Activated naive CD4-positive, alpha-beta T cell treated with anti-CD3 and anti-CD28 coated beads, Interleukin-2, amount 50 U/mL, for 24 hours (primary cell): Measurements from ENCODE around the gene JAZF1.

Source experiments
- H3K27ac Mint-ChIP-seq: one replicate; pipeline ENCODE4 v1.8.0; 2021; ENCODE audit warnings: mild to moderate bottlenecking, mixed read lengths
- H3K27me3 Mint-ChIP-seq: one replicate; pipeline ENCODE4 v1.8.0; 2021; ENCODE audit warnings: mixed read lengths
- H3K36me3 Mint-ChIP-seq: one replicate; pipeline ENCODE4 v1.8.0; 2021; ENCODE audit warnings: mixed read lengths
- H3K4me1 Mint-ChIP-seq: one replicate; pipeline ENCODE4 v1.8.0; 2021; ENCODE audit warnings: mixed read lengths
- H3K4me3 Mint-ChIP-seq: one replicate; pipeline ENCODE4 v1.8.0; 2021; ENCODE audit warnings: mild to moderate bottlenecking, mixed read lengths
- H3K9me3 Mint-ChIP-seq: one replicate; pipeline ENCODE4 v1.8.0; 2021; ENCODE audit warnings: mixed read lengths

Gene JAZF1

DNA sequence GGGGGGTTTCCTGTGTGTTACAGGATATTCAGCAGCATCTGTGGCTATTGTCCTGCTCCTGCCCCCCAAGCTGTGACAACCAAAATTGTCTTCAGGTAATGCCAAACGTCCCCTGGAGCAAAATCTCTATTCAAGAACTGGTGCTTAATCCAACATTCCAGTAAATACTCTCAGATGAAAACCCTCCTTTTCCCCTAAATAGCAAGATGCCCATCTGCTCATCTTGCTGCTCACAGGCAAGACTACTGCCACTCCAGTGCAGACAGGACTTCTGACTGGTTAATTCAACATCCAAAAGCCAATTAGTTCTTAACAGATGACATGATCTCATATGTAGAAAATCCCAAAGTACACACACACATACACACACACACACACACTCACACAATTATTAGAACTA, 20.5 kb upstream of the JAZF1 start:
- peaks cover under 1% of the 10 kb centered on the region for H3K4me1 Mint-ChIP-seq

DNA sequence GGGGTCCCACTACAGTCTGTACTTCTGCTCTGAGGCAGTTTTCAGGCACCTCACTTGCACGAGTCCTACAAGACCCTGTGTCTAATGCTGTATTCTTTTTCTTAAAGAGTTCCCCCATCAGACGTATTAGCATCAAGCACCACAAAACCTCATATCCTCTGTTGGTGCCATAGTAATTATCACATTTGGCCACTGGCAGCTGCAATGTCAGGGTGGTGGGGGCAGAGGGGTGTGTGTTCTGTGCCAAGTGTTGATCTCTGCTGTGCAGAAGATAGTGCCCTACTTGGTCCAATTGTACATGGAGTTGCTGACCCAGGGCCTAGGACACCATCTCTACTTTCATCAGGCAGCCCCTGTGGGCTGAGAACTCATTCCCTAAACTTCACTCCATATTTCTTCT, 20.0 kb upstream of the JAZF1 start:
- peaks cover 3% of the 10 kb centered on the region for H3K27me3 Mint-ChIP-seq
- no peaks in the 10 kb centered on the region for H3K9me3 Mint-ChIP-seq
- no peaks in the 10 kb centered on the region for H3K36me3 Mint-ChIP-seq
- H3K4me1 Mint-ChIP-seq = no peaks in the 10 kb centered on the region
- H3K4me3 Mint-ChIP-seq = no peak overlapping the region
- no peak overlapping the region for H3K27ac Mint-ChIP-seq

More for the DNA sequence above, 20.5 kb upstream of the JAZF1 start:
- no peak overlapping the region for H3K27ac Mint-ChIP-seq
- H3K9me3 Mint-ChIP-seq = no peaks in the 10 kb centered on the region
- peaks cover 3% of the 10 kb centered on the region for H3K27me3 Mint-ChIP-seq
- no peak overlapping the region for H3K4me3 Mint-ChIP-seq
- no peaks in the 10 kb centered on the region for H3K36me3 Mint-ChIP-seq

GRCh38 chr7:28199021-28199510, 18.5 kb upstream of the JAZF1 start:
- no peaks in the 10 kb centered on the region for H3K36me3 Mint-ChIP-seq
- H3K4me1 Mint-ChIP-seq = no peaks in the 10 kb centered on the region
- peaks cover 3% of the 10 kb centered on the region for H3K27me3 Mint-ChIP-seq
- no peak overlapping the region for H3K27ac Mint-ChIP-seq
- no peaks in the 10 kb centered on the region for H3K9me3 Mint-ChIP-seq
- H3K4me3 Mint-ChIP-seq = no peak overlapping the region

GRCh38 chr7:28195910-28196620, 15.5 kb upstream of the JAZF1 start:
- Mint-ChIP-seq H3K4me3 (no peak overlapping the region), H3K4me1 (no peaks in the 10 kb centered on the region), H3K27me3 (no peaks in the 10 kb centered on the region), H3K36me3 (no peaks in the 10 kb centered on the region), H3K27ac (no peak overlapping the region), H3K9me3 (no peaks in the 10 kb centered on the region)

GRCh38 chr7:28192786-28193585, 12.4 kb upstream of the JAZF1 start:
- Mint-ChIP-seq H3K36me3 (no peaks in the 10 kb centered on the region), H3K9me3 (no peaks in the 10 kb centered on the region), H3K27ac (no peak overlapping the region), H3K27me3 (no peaks in the 10 kb centered on the region), H3K4me3 (no peak overlapping the region), H3K4me1 (peaks cover 9% of the 10 kb centered on the region)

- Mint-ChIP-seq H3K4me3 (no peak overlapping the region), H3K9me3 (no peaks in the 10 kb centered on the region), H3K36me3 (no peaks in the 10 kb centered on the region), H3K4me1 (peaks cover 9% of the 10 kb centered on the region), H3K27ac (no peak overlapping the region), H3K27me3 (no peaks in the 10 kb centered on the region)
Observed at GRCh38 chr7:28191751-28192150, 11.2 kb upstream of the JAZF1 start.

DNA sequence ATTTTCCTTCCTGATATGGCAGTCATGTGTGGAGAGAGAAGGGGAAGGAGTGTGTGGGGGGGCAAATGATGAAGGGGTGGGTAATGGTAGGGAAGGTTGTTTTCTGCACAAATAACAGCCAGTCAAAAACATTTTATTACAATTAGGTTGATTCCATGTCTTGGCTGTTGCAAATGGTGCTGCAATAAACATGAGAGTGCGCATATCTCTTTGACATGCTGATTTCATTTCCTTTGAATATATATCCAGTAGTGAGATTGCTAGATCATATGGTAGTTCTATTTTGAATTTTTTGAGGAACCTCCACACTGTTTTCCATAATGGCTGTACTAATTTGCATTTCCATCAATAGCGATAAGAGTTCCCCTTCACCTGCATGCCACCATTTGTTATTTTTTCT, 10.6 kb upstream of the JAZF1 start:
- Mint-ChIP-seq H3K27ac (no peak overlapping the region), H3K27me3 (no peaks in the 10 kb centered on the region), H3K9me3 (no peaks in the 10 kb centered on the region), H3K36me3 (no peaks in the 10 kb centered on the region), H3K4me1 (peaks cover 9% of the 10 kb centered on the region), H3K4me3 (no peak overlapping the region)

GRCh38 chr7:28190077-28190710, 9.6 kb upstream of the JAZF1 start:
- H3K4me1 Mint-ChIP-seq = peaks cover 9% of the 10 kb centered on the region

DNA sequence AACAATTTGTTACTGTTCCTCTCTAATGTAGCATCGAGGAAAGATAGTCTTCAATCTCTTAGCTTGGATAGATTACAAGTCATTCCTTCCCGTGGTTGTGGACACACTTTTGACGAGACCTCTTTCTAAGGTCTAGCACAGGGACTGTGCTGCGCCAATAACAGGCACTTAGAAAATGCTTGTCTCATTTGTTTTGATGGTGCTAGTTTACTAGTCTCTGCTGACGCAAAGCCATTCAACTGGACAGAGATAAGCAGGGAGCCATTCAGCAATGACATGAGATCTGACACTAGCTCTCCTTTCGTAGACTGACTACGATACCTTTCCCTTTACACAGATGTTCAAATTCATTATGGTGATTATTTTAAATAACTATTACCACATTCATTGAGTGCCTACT, 6.4 kb upstream of the JAZF1 start:
- Mint-ChIP-seq H3K27me3 (no peaks in the 10 kb centered on the region), H3K9me3 (no peaks in the 10 kb centered on the region), H3K36me3 (no peaks in the 10 kb centered on the region), H3K27ac (no peak overlapping the region), H3K4me3 (no peak overlapping the region), H3K4me1 (peaks cover 12% of the 10 kb centered on the region)

More at GRCh38 chr7:28190077-28190710, 9.6 kb upstream of the JAZF1 start:
- no peak overlapping the region for H3K4me3 Mint-ChIP-seq
- no peaks in the 10 kb centered on the region for H3K36me3 Mint-ChIP-seq
- no peak overlapping the region for H3K27ac Mint-ChIP-seq
- no peaks in the 10 kb centered on the region for H3K27me3 Mint-ChIP-seq
- no peaks in the 10 kb centered on the region for H3K9me3 Mint-ChIP-seq

DNA sequence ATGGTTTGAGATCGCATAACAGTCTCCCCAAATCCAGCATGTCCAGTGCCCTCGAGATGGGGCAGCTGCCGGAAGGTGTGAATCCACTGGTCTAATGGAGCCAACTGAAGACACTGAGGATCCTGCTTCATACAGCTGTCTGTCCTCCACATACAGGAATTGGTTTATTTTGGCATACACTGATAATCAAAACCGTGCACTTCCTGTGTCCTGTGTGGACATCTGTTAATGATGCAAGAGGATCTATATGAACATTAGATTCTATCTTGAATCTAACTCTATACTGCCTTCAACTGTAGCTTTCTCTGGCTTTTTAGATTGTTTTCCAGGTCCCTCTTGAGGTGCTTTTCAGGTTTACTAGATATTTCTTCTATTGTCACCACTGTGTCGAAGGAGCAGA, 3.0 kb upstream of the JAZF1 start:
- Mint-ChIP-seq H3K27me3 (no peaks in the 10 kb centered on the region), H3K9me3 (no peaks in the 10 kb centered on the region), H3K36me3 (peaks cover 4% of the 10 kb centered on the region), H3K27ac (no peak overlapping the region), H3K4me1 (peaks cover 19% of the 10 kb centered on the region), H3K4me3 (no peak overlapping the region)

DNA sequence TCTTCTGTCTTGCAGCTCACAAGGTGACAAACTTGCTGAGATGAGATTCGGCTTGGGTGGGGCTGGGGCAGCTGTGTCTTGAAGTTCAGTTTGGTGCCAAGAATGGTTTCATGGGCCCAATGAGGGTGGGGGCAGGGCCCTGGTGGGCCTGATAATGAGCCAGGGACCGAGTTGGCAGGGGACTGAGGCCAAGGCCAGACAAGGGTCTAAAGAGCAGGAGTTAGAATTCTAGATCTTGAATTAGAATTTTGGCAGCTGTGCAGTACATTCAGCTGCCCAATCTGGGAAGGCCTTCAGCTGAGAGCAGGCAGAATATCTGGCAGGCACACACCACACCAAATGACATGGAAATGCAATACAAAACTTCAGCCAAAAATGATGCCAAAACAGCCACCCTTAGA, 1.5 kb upstream of the JAZF1 start:
- Mint-ChIP-seq H3K27me3 (no peaks in the 10 kb centered on the region), H3K9me3 (no peaks in the 10 kb centered on the region), H3K36me3 (peaks cover 4% of the 10 kb centered on the region), H3K4me1 (peaks cover 29% of the 10 kb centered on the region), H3K27ac (peak overlapping the region; percentile 21), H3K4me3 (peak overlapping the region; percentile 11)

DNA sequence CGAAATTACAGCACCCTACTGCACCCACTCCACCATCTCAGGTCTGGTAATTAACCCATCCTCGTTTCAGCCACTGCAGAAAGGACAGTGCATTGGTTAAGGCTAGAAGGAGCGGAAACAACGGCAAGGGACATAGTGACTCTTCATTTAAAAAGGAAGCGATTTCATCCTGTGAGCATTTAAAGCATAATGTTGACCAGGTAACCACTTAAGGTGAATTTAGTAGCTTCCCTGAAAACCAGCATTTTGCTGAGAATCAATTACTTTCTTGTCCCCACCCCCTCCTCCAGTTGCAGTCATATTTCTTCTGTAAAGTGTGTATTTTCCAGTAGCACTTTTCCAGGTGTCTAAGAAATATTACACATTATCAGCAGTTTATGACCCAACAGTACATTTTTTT, 821 bp upstream of the JAZF1 start:
- H3K4me1 Mint-ChIP-seq = peaks cover 35% of the 10 kb centered on the region

DNA sequence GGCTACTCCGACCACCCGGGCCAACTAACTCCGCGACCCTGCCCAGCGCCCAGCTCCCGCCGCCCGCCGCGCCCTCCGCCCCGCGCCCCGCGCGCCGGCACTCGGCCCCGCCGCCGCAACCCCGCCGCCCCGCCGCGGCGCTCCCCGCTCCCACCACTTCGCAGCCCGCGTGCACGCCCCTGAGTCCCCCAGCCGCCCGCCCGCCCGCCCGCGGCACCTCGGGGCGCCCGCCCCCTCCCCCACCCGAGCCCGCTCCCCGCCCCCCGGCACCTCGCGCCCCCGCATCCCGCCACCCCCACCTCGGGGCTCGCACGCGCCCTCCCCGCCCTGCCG, 598 bp downstream of the JAZF1 start:
- H3K36me3 Mint-ChIP-seq = peaks cover 4% of the 10 kb centered on the region
- no peak overlapping the region for H3K27ac Mint-ChIP-seq
- H3K9me3 Mint-ChIP-seq = no peaks in the 10 kb centered on the region
- H3K4me1 Mint-ChIP-seq = peaks cover 41% of the 10 kb centered on the region
- no peak overlapping the region for H3K4me3 Mint-ChIP-seq
- H3K27me3 Mint-ChIP-seq = no peaks in the 10 kb centered on the region

More for the DNA sequence above, 821 bp upstream of the JAZF1 start:
- Mint-ChIP-seq H3K36me3 (peaks cover 4% of the 10 kb centered on the region), H3K4me3 (peak overlapping the region; percentile 93), H3K27me3 (no peaks in the 10 kb centered on the region), H3K27ac (peak overlapping the region; percentile 96), H3K9me3 (no peaks in the 10 kb centered on the region)

GRCh38 chr7:28179120-28180030, 1.2 kb downstream of the JAZF1 start:
- peak overlapping the region; percentile 87 for H3K27ac Mint-ChIP-seq
- no peaks in the 10 kb centered on the region for H3K9me3 Mint-ChIP-seq
- H3K4me1 Mint-ChIP-seq = peaks cover 45% of the 10 kb centered on the region
- H3K36me3 Mint-ChIP-seq = peaks cover 4% of the 10 kb centered on the region
- peak overlapping the region; percentile 83 for H3K4me3 Mint-ChIP-seq
- H3K27me3 Mint-ChIP-seq = no peaks in the 10 kb centered on the region

- H3K4me1 Mint-ChIP-seq = peaks cover 51% of the 10 kb centered on the region
- no peaks in the 10 kb centered on the region for H3K9me3 Mint-ChIP-seq
- peaks cover 4% of the 10 kb centered on the region for H3K36me3 Mint-ChIP-seq
- peak overlapping the region; percentile 87 for H3K27ac Mint-ChIP-seq
- peak overlapping the region; percentile 83 for H3K4me3 Mint-ChIP-seq
- H3K27me3 Mint-ChIP-seq = no peaks in the 10 kb centered on the region
Observed at GRCh38 chr7:28178599-28178998, 2.0 kb downstream of the JAZF1 start.
